Fibroblast of skin of abdomen (primary cell): ENCODE results near the gene EBF4.
A peak's percentile ranks its signal among the peaks of the same experiment; 100 is the strongest.

Experiments used
- DNase-seq: peaks from one replicate; pipeline ENCODE4 v3.0.0-alpha.2; 2013

The EBF4 gene

DNA sequence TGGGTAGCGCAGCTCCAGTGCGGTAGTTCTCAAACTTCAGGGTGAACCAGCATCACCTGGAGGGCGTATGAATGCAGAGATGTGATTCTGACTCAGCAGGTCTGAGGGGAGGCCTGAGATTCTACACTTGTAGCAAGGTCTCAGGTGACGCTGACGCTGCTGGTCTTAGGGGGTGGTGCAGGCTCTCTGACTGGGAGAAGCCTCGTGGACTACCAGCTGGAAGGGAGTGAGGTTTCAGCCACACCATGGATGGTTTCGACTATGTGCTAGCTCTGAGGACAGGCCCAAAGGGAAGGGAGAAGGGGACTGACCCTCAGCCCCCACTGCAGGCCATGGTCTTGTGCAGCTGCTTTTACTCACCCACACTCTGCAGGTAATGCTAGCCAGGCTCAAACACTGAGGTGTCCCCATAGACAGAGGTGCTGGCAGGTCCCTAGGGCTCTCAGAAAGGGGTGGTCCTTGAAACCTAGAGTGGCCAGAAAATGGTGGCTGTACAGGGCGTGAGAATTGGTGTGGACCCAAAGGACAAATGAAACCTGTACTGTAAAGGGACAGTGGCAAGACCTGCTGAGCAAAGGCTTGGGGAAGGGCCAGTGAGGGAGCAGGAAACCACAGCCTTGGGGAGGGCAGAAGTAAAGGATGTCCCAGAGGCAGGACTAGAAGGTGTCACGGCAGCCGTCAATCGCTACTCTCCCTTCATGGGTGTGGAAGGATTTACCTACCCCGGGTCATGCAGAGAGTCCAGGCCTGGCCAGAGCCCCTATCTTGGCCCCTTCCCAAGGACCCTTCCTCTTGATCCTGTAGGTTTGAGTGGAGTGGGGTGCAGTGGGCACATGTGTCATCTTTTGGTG, 52.7 kb downstream of the EBF4 start:
- DNase-seq: no peak

DNA sequence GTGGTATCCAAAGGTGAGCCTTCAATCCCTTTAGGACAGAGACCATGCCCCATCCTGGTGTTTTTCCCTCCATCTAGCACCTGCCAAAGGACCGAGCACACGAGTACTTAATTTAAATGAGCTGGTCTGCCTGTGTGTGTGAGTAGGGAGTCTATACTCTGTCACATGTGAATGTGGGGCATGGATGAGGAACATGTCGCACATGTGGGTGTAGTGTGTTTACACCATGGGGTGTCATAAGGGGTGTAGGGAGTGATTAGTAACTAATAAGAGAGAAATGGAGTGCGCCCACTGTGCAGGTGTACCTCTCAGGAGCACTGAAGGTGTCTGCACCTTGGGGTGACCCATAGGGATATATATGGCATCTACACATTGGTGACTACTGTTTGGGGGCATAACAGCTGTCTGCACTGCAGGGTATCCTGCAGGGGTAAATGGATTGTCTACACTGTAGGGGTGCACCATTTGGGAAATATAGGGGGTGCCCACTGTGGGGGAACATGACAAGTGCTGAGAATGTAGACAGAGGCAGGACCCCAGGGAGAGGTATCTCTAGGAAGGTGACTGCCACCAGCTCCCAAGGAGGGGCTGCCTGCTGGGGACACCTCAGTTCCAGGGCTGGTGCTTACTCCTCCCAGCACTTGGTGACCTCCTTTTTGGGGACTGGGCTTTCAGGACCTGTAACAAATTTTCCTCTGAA, 53.5 kb downstream of the EBF4 start:
- no peak for DNase-seq

DNA sequence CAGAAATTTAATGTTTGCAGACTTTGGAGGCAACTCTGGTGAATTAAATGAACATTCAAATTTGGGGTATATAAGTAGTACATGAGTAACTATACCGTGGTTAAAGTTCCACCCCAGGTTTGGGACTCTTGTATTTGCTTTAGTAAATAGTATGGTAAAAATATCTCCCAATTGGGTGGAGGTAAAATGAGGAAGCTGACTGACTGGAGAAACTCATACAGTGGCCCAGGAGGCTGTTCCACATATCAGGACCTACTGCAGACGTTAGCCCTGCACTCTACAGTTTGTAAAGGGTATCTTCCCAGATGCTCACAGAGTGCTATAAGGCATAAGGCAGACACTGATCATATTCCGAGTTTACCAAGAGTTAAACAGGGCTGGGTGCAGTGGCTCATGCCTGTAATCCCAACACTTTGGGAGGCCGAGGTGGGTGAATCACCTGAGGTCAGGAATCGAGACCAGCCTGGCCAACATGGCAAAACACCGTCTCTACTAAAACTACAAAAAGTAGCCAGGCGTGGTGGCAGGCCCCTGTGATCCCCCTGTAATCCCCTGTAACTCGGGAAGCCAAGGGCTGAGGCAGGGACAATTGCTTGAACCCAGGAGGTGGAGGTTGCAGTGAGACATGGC, 54.2 kb downstream of the EBF4 start:
- no peak for DNase-seq

GRCh38 chr20:2747676-2748235, 55.2 kb downstream of the EBF4 start:
- DNase-seq: no peak

DNA sequence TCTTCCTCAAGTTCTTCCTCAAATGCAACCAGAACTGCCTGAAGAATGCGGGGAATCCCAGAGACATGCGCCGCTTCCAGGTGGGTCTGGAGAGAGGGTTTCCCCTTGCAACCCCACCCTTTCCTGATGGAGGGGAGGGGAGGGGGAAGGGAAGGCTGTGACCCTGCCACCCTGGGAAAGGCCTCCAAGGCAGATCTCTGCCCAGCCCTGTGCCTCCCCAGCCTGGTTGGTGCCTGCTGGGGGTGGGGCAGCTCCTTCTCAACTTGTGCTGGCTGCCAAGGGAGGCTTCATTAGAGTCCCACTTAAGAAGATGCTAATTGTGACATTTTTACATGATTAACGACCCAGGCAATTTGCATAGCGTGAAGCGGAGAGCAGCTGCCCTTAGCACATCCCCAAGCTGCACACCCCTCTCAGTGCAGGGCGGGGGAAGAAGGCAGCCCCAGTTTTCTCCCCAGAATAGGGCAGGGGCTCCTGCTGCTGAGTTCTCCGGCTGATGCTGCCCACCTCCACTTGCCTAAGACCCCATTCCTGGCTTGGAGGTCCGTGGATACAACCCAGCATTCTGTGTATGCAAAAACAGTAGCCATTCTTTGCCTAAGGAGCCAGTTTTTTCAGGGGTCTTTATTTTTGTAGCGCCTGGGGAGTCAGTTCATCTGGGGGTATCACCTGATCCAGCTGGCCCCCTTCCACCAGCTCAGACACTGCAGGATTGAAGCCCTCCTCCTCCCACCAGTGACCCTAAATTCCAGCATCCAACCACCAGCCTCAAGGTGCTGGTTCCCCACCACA, 56.2 kb downstream of the EBF4 start:
- no peak for DNase-seq

DNA sequence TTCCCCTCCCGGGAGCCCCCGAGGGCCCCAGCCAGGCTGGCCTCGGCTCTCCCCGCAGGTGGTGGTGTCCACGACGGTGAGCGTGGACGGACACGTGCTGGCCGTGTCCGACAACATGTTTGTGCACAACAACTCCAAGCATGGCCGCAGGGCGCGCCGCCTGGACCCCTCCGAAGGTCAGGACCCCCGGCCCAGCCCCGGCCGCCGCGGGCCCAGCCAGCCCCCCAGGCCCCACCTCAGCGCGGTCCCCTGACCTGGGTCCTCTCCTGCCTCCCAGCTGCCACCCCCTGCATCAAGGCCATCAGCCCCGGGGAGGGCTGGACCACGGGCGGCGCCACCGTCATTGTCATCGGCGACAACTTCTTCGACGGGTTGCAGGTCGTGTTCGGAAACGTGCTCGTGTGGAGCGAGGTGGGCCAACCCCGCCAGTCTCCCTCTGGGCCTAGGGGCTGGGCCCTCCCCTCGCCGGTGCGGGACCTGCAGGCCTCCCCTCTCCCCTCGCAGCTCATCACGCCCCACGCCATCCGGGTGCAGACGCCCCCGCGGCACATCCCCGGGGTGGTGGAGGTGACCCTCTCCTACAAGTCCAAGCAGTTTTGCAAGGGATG, 56.9 kb downstream of the EBF4 start:
- DNase-seq: no peak

GRCh38 chr20:2749951-2750490, 57.4 kb downstream of the EBF4 start:
- no peak for DNase-seq

GRCh38 chr20:2750491-2751251, 58.1 kb downstream of the EBF4 start:
- DNase-seq: peak; percentile 35

GRCh38 chr20:2751347-2751877, 58.8 kb downstream of the EBF4 start:
- no peak for DNase-seq

GRCh38 chr20:2751878-2752566, 59.4 kb downstream of the EBF4 start:
- DNase-seq: no peak

DNA sequence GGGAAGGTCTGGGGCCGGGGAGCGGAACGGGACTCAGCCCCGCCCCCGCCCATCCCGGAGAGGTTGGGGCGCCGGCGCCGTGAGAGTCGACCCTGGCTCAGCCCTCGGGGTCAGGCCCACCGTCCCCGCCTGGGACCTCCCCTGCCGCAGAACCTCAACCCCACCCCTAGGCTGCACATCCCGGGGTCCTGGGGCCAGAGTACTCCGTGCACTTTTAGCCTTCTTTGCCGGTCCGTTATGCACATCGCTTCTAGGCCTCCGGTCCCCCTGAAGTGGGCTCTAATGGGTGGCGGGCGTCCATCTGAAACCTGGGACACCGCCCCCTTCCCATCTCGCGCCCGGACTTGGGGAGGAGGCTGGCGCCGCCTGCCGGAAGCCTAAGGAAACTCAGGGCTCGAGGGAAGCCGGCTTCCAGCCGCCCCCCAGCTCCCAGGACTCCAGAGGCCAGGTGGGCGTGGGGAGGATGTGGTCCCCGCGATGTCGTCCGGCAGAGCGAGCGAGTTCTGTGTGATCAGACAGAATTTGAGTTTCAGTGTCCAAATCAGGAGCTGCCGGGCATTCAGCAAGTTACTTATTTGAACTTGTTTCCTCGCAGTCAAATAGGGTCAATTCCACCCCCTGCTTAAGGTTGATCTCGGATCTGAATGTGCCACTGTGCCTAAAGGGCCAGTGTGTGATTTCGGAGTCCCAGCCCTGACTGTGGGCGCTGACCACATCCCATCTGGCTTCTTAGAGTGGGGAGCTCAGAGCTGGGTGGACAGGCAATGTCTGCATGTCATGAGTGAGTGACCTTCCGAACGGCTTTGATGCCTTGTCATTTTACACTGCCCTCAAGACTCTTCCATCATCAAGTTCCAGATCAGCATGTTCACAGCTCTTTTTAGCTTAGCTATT, 60.2 kb downstream of the EBF4 start:
- DNase-seq: peak; percentile 34

GRCh38 chr20:2753461-2754040, 61.0 kb downstream of the EBF4 start:
- no peak for DNase-seq

DNA sequence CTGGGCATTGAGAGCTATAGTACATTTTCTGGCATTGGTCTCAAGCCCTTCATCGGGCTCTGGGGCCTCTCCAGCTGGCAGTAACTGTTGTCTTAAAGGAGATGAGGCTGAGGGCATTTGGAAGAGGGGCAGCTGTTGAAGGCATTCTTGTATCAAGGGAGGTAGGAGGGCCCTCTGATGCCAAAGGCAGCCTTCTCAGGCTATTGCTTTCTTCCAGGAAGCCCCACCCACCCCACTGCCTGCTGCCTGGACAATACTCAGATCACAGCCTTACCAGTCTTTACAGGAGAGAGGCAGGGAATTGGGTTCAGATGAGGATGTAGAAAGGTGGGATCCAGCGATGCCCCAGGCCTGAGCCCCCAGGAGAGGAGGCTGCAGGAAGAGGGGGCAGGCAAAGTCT, 61.8 kb downstream of the EBF4 start:
- DNase-seq: no peak

GRCh38 chr20:2755451-2756055, 63.0 kb downstream of the EBF4 start:
- no peak for DNase-seq

DNA sequence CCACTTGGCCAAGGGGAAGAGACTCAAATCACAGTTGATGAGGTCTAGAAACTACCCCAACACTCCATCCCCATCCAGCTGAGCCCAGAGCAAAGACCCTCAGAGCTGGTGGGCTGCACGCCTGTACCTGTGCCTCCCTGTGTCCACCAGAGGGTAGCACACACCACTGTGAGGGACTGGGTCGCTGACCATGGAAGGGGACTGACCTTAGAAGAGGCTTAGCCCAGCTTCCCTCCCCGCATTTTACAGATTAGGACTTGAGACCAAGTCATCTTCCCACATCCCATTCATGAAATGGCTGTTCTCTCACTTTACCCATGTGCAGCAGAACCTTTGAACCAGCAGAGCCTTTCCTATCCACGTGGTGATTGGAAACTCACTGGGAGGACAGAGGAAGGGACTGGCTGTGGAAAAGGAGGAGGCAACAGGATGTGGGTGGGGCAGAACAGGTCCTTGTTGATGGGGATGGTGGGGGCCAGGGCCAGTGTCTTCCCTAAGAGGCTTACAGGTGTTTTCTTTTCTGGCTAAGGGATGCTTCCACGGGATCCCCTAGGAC, 63.6 kb downstream of the EBF4 start:
- DNase-seq: peak; percentile 30

DNA sequence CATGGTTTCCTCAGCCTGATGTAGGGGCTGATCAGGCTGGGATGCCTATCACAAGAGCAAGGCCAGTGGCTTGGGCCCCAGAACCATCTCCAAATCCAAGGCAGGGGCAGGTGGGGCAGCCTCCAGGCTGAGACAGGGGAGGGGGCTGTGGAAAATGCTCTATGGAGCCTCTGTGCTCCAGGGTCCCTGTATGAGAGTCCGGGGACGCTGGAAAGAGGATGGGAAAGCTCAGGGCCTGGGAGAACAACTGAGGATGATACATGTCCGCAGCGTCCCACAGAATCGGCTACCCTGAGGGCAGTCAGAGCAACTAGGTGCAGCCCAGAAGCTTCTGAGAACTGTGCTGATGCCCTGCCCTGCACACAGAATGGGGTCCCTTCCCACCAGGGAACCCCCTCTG, 64.4 kb downstream of the EBF4 start:
- DNase-seq: no peak

DNA sequence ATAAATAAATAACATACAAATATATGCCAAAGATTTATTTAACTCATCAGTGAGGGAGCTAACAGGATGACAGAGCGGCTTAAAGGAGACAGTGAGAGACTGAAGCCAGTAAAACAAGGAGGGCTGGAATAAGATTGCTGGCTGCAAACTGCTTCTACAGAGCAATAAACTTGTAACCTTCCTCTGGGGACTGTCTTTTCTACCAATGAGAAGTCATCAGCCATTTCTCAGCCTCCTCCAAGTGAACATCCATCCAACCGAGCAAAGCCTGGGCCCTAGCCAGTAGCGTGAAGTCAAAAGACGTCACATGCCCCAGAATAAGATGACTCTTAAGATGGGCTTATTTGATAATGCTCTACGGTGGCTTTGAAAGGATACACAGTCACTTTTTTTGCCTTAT, 65.4 kb downstream of the EBF4 start:
- no peak for DNase-seq

DNA sequence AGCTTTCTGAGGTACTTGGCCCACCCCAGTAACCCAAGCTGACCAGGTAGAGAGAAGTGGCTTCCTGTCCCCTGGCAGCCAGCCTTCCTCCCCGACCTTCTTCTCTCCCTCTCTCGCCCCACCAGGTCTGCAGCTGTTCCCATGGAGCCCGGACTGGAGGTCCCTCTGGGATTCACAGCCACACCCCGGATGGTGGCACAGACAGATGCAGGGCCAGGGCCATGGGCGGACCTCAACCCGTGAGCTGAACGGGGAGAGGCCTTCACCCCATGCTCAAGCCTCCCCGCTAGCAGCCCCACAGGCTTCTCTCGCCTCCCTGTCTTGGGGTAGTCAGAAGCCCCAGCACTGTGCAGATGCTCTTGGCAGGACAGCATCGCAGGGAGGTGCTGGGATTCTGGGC, 66.6 kb downstream of the EBF4 start:
- DNase-seq: no peak
